Fibroblast of the aortic adventitia (primary cell): ENCODE data around the gene ZNF133. TPM values are rescaled to one million over a fixed set of nuclear protein-coding genes. Genes with fewer than 3 reads are reported as not detected.

Source experiments
- DNase-seq: peaks from one replicate; pipeline ENCODE4 v3.0.0-alpha.2; 2010; ENCODE audit warnings: low read depth
- H3K4me3 ChIP-seq: 2 replicates; pipeline ENCODE4 v1.5.1; 2011; ENCODE audit warnings: low read depth, mild to moderate bottlenecking, control low read depth, low read length, moderate library complexity
- CTCF ChIP-seq: IDR thresholded peaks from 2 replicates; pipeline ENCODE4 v1.5.1; 2011; ENCODE audit warnings: mild to moderate bottlenecking, low read length, control low read depth, inconsistent platforms; ENCODE audit not compliant: insufficient read depth
- total RNA-seq: library from RNA; depleted of rRNA; stranded (reverse); fragments of >200 nt; gene quantifications from 2 replicates; pipeline ENCODE4 v1.2.3, GENCODE V29; 2012; ENCODE audit warnings: low replicate concordance

The ZNF133 gene
- total RNA-seq, 1 donor, result 14.6 TPM

GRCh38 chr20:18284805-18285533 is 3.4 kb upstream of the ZNF133 start:
- TF ChIP-seq CTCF, result no peak
- DNase-seq, result peak; percentile 20
- no peak overlapping the region for H3K4me3 ChIP-seq

DNA sequence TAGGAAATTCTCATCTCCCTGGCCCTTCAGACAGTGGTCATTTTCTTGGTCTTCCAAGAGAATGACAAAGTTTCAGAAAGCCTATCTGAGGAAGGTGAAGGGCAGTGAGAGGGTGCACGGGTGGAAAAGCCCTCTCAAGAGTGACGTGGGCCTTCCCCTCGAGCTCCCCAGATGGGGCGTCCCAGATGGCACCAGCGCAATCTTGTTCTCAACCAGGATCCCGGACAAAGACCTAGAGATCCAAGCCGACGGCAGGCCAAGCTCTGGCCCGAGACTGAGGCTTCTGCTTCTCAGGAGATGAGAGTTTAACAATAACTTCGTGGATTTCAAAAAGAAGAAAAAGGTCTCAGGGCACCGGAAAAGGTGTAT is 797 bp upstream of the ZNF133 start:
- no peak for TF ChIP-seq CTCF
- peak overlapping the region; percentile 94 for H3K4me3 ChIP-seq
- DNase-seq, result no peak

- peak; percentile 31 for DNase-seq
- H3K4me3 ChIP-seq, result peak overlapping the region; percentile 94
- TF ChIP-seq CTCF, result no peak
Observed at GRCh38 chr20:18288749-18289267, 481 bp downstream of the ZNF133 start.

- DNase-seq, result no peak
- peak overlapping the region; percentile 94 for H3K4me3 ChIP-seq
- no peak for TF ChIP-seq CTCF
Observed at GRCh38 chr20:18289306-18289705, 979 bp downstream of the ZNF133 start.

- no peak for TF ChIP-seq CTCF
- H3K4me3 ChIP-seq, result no peak overlapping the region
Observed at GRCh38 chr20:18299364-18299763, 11.0 kb downstream of the ZNF133 start.

DNA sequence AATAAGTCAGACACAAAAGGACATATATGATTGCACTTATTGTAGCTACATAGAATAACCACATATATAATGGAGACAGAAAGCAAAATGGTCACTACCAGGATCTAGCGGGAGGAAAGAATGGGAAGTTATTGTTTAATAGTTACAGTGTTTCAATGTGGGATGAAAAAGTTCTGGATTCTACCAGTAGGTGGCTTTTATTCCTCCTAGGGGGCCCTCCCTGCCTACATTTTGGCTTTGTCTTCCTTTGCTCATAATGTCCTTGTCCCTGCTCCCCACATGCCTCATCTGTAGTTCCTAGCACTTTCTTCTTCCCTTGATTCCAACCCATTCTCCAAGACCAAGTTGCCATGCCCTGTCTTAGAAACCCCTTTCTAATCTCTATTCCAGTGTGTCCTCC is 16.3 kb downstream of the ZNF133 start:
- DNase-seq, result no peak
- TF ChIP-seq CTCF, result peak; percentile 27
- H3K4me3 ChIP-seq, result no peak overlapping the region

More at GRCh38 chr20:18299364-18299763, 11.0 kb downstream of the ZNF133 start:
- no peak for DNase-seq
